Effector CD4-positive, alpha-beta T cell (primary cell): Measurements from ENCODE around the gene STOX1. TPM values are rescaled to one million over a fixed set of nuclear protein-coding genes. Genes with fewer than 3 reads are reported as not detected.
"Not testable (repeated sequence)": the region's sequence is repeated elsewhere in the genome, so short reads cannot be mapped to it uniquely, and the experiment has no call there.

ENCODE experiments used
- DNase-seq: peaks from one replicate; pipeline ENCODE4 v3.0.0-alpha.2; 2020
- total RNA-seq: gene quantifications from one replicate; lab custom pipeline; 2026; lab: John Stamatoyannopoulos, UW

STOX1 gene, protein sequence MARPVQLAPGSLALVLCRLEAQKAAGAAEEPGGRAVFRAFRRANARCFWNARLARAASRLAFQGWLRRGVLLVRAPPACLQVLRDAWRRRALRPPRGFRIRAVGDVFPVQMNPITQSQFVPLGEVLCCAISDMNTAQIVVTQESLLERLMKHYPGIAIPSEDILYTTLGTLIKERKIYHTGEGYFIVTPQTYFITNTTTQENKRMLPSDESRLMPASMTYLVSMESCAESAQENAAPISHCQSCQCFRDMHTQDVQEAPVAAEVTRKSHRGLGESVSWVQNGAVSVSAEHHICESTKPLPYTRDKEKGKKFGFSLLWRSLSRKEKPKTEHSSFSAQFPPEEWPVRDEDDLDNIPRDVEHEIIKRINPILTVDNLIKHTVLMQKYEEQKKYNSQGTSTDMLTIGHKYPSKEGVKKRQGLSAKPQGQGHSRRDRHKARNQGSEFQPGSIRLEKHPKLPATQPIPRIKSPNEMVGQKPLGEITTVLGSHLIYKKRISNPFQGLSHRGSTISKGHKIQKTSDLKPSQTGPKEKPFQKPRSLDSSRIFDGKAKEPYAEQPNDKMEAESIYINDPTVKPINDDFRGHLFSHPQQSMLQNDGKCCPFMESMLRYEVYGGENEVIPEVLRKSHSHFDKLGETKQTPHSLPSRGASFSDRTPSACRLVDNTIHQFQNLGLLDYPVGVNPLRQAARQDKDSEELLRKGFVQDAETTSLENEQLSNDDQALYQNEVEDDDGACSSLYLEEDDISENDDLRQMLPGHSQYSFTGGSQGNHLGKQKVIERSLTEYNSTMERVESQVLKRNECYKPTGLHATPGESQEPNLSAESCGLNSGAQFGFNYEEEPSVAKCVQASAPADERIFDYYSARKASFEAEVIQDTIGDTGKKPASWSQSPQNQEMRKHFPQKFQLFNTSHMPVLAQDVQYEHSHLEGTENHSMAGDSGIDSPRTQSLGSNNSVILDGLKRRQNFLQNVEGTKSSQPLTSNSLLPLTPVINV
- total RNA-seq = not detected

GRCh38 chr10:68826764-68827591 is at the start of gene STOX1:
Gene STOX1 (plus strand): TSS chr10:68827531. CDS start chr10:68827624, 93 bp downstream.
- peak; percentile 20 for DNase-seq

DNA sequence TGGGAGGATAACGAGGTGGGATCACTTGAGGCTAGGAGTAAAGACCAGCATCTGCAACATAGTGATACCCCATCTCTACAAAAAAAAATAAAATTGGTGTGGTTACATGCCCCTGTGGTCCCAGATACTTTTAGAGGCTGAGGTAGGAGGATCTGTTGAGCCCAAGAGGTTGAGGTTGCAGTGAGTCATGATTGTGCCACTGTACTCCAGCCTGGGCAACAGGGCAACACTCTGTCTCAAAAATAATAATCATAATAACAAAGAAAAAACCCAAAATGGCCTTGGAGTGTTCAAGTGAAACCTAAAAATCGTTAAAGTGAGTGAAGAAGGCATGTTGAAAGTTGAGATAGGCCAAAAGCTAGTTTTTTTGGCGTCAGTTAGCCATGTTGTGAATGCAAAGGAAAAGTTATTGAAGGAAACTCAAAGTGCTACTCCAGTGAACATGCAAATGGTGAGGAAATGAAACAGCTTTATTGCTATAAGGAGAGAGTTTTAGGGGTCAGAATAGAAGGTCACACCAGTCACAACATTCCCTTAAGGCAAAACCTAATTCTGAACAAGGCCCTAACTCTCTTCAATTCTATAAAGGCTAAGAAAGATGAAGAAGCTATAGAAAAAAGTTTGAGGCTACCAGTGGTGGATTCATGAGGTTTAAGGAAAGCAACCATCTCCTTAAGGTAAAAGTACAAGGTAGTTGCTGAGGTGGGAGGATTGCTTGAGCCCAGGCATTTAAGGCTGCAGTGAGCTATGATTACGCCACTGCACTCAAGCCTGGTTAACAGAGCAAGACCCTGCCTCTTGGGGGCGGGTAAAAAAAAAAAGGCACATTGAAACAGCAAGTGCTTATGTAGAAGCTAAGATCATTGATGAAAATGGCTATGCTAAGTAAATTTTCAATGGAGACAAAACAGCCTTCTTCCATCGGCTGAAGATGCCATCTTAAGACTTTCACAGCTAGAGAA is 45.4 kb upstream of the STOX1 start:
- no peak for DNase-seq

GRCh38 chr10:68784476-68784875 is 42.9 kb upstream of the STOX1 start:
- no peak for DNase-seq

DNA sequence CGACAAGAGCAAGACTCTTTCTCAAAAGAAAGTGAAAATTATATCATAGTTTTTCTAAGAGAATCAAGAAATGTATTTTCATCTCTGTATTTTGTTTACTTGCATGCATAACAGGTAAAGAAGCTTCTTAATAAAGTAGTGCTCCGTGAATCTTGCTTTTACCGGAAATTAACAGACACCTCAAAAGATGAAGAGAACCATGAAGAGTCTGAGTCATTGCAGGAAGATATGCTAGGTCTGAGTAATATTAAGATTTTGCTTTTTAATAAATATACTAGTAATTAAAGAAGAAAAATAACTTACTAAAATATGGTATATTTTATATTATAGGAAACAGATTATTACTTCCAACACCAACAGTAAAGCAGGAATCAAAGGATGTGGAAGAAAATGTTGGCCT is 39.5 kb upstream of the STOX1 start:
- no peak for DNase-seq

GRCh38 chr10:68790476-68790875 is 36.9 kb upstream of the STOX1 start:
- DNase-seq = no peak

GRCh38 chr10:68792115-68792514 is 35.2 kb upstream of the STOX1 start:
- no peak for DNase-seq

GRCh38 chr10:68795886-68796532 is 31.3 kb upstream of the STOX1 start:
- DNase-seq = no peak

GRCh38 chr10:68796605-68797004 is 30.7 kb upstream of the STOX1 start:
- DNase-seq = no peak

DNA sequence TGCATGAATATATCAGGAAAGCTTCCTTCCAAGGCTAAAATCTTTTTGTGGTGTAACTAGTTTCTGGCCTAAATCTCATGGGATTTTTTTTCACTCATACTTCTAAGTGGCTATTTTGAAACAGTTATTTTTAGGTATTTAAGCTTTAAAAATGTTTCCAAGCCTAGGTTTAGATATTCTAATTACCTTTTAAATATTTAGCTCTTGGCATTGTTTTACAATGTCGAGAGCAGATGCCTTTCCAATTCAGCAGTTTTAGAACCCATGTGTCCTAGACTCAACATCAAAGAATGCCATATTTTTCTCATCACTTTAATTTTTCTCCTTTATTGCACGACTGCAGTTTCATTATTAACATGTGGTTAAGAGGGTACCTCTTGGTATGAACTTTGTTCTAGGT is 27.1 kb upstream of the STOX1 start:
- DNase-seq = no peak

- DNase-seq = no peak
Observed at GRCh38 chr10:68804692-68805091, 22.6 kb upstream of the STOX1 start.

- not testable (repeated sequence) for DNase-seq
Observed at GRCh38 chr10:68810830-68811229, 16.5 kb upstream of the STOX1 start.

DNA sequence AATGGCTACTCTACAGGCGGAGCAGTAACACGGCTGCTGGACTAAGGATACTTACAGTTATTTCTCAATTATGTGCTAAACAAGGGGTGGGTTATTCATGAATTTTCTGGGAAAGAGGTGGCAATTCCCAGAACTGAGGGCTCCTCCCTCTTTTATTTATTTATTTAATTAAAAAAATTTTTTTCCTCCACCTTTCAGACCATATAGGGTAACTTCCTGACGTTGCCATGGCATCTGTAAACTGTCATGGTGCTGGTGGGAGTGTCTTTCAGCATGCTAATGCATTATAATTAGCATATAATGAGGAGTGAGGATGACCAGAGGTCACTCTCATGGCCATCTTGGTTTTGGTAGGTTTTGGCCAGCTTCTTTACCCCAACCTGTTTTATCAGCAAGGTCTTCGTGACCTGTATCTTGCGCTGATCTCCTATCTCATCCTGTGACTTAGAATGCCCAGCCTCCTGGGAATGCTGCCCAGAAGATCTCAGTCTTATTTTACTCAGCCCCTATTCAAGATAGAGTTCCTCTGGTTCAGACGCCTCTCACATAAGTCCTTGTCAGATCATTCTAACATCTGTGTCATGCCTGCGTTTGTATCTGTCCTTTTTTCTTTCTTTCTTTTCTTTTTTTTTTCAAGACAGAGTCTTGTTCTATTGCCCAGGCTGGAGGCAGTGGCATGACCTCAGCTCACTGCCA is 15.9 kb upstream of the STOX1 start:
- DNase-seq = no peak

GRCh38 chr10:68812420-68812819 is 14.9 kb upstream of the STOX1 start:
- no peak for DNase-seq

GRCh38 chr10:68813559-68813958 is 13.8 kb upstream of the STOX1 start:
- no peak for DNase-seq

- no peak for DNase-seq
Observed at GRCh38 chr10:68816796-68817412, 10.4 kb upstream of the STOX1 start.

DNA sequence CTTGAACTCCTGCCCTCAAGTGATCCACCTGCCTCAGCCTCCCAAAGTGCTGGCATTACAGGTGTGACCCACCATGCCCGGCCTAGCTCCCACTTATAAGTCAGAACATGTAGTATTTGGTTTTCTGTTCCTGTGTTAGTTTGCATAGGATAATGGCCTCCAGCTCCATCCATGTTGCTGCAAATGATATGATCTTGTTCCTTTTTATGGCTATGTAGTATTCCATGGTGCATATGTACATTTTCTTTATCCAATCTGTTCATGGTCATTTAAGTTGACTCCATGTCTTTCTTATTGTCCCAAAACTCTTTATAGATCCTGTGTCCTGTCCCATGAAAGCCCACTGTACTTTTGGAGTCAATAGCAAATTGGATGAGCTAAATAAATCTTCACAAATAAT is 7.0 kb upstream of the STOX1 start:
- not testable (repeated sequence) for DNase-seq

DNA sequence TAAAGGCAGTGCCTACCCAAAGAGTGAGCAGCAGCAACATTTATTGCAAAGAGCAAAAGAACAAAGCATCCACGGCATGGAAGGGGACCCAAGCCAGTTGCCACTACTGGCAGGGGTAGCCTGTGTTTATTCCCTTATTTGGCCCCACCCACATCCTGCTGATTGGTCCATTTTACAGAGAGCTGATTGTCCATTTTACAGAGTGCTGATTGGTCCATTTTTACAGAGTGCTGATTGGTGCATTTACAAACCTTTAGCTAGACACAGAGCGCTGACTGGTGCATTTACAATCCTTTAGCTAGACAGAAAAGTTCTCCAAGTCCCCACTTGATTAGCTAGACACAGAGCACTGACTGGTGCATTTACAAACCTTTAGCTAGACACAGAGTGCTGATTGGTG is 4.7 kb upstream of the STOX1 start:
- not testable (repeated sequence) for DNase-seq

GRCh38 chr10:68827592-68827959 is 245 bp downstream of the STOX1 start:
- DNase-seq = not testable (repeated sequence)

DNA sequence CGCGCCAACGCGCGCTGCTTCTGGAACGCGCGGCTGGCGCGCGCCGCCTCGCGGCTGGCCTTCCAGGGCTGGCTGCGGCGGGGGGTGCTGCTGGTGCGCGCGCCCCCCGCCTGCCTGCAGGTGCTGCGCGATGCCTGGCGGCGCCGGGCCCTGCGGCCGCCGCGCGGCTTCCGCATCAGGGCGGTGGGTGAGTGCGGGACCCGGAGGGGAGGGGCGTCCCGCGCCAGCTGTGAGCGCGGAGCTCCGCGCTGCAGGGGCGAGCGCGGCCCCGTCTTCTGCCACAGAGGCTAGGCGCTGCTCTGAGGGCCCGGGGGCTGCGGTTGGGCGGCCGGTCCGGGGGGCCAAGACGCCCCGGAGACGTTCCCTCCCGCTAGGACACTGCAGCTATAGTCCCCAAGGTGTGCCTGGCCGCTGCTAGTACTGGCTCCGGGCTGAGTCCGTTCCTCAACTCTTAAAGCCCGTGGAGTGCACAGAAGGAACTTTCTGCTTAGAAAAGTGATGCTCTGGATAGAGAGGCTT is 811 bp downstream of the STOX1 start:
- DNase-seq = not testable (repeated sequence)

DNA sequence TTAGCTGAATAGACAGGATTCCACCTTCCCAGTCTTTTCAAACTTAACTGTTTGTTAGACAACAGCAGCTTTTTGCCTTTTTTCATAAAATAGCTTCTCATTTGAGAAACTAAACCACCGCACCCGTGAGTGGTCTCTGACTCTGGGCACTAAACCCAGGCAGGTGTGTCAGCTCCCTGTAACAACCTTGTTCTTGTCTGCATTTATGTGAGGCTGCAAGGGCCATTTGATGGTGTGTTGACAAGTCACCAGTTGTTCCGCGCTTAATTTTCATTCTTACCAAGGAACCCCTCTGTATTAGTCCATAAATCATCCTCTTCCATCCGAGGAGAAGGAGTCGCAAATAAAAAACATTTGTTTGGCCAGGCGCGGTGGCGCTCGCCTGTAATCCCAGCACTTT is 1.5 kb downstream of the STOX1 start:
- no peak for DNase-seq
